GM21381 (cell line): ENCODE results near the gene PTEN.
A peak's percentile ranks its signal among the peaks of the same experiment; 100 is the strongest.
"Not testable (repeated sequence)": the region's sequence is repeated elsewhere in the genome, so short reads cannot be mapped to it uniquely, and the experiment has no call there.

Experiments used
- ATAC-seq: cut with Tn5 transposase; IDR thresholded peaks from one replicate; pipeline ENCODE4 v1.9.1; 2021; ENCODE audit warnings: mild to moderate bottlenecking, moderate library complexity; ENCODE audit not compliant: unreplicated experiment

The PTEN gene

DNA sequence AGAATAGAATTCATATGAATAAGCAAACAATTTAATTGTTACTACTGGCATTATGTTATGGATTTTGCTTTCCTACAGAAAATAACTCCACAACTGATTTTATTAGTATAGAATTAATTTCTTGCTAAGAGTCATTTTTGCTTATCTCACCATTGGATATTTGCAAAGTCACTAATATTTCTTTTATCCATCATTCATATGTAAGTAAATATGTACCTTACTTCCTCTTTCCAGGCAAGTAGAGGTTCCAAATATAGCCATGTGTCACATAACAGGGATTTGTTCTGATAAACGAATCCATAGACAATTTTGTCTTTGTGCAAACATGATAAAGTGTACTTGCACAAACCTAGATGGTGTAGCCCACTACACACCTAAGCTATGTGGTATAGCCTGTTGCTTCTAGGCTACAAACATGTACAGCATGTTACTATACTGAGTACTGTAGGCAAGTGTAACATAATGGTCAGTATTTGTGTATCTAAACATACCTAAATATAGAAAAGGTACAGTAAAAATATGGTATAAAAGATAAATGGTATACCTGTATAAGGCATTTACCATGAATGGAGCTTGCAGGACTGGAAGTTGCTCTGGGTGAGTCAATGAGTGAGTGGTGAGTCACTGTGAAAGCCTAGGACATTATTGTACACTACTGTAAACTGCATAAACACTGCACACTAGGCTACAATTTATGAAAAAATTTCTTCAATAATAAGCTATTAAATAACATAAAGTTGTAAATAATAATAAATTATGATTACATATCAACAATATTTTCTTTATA, 18.4 kb upstream of the PTEN start:
- no peak for ATAC-seq

DNA sequence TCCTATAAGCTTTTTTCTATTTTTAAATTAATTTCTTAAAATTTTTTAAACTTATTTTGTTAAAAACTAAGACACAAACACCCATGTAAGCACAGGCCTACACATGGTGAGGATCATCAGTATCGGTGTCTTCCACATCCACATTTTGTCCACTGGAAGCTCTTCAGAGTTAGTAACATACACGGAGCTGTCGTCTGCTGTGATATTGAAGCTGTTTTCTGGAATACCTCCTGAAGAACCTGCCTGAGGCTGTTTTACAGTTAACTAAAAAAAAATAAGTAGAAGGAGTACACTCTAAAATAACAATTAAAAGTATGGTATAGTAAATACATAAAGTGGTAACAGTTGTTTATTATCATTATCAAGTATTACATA, 17.8 kb upstream of the PTEN start:
- ATAC-seq = no peak

DNA sequence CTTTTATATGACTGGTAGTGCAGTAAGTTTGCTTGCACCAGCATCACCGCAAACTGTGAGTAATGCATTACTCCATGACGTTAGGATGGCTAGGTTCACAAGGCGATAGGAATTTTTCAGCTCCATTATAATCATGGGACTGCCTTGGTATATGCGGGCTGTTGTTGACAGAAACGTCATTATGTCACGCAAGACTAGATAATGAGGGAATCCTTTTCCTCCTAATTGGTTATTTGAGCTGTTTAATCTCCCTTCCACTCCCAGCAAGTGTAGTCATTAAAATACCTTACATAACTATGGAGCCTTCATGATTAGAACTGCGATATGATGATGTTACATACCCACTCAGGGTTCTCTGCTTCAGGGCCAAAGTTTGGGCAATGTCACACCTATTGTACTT, 17.4 kb upstream of the PTEN start:
- ATAC-seq = no peak

DNA sequence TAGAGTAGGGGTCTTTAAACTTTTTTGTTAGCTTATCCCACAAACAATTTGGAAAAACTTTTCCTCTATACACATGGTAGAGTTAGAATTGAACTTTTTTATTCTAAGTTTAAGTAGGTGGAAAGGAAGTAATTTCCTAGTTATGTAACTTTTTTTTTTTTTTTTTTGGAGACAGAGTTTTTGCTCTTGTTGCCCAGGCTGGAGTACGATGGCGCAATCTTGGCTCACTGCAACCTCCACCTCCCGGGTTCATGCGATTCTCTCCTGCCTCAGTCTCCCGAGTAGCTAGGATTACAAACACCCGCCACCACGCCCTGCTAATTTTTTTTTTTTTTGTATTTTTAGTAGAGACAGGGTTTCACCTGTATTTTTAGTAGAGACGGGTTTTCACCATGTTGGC, 16.7 kb upstream of the PTEN start:
- ATAC-seq = not testable (repeated sequence)

DNA sequence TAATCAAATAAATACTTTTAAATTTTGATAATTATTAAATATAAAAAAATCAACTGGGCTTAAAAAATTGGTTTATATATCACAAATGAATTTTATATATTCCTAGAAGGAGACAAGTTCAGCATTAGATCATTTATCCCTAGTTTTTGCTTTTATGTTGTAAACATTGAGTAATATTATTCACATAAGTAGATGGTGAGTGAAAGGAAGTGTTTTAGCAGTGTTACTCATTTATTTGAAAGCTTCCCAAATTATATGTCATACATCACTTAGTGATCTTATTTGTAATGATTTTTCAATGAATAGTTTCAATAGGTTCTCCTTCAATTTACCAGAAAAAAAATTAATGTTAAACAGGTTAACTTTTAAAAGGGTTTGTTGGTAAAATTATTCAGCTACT, 15.9 kb upstream of the PTEN start:
- ATAC-seq = no peak

DNA sequence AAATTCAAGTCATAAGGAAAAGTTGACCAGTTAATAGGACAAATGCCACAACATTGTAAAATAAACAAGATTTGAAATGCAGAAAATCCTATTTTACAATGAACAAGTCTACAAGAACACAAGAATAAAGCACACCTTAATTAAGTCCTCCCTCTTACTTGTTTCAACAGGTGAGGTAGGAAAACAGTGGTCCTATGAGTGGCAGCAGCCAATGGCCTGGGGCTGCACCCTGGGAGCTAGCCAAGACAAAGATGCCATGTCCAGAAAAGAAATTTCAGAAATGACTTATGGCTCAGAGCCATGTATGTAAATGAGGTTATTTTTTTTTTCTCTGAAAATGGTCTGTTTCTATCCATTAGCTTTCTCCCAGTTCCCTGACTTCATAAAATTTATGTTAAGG, 14.4 kb upstream of the PTEN start:
- ATAC-seq = no peak

DNA sequence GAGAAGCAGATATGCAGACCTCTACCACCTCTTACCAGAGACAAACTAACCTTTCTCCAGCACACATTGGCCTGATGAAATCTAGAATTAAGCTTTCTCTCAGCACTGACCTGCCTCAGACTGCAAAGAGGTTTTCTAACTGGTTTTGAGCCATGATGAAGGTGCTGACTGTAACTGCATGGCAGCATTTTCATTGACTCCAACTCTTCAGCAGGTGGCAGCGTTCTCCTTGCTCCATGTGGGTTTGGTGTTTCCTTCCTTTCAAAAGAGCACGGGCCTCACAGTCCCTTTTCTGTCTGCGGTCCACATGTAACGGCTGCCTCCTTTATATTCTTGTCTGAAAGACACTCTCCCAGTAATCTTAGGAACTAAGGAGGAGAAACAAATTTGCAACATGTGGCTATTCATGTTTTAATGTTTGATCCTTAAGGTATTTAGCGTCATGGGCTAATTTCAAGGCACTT, 12.7 kb upstream of the PTEN start:
- ATAC-seq = peak; percentile 52

DNA sequence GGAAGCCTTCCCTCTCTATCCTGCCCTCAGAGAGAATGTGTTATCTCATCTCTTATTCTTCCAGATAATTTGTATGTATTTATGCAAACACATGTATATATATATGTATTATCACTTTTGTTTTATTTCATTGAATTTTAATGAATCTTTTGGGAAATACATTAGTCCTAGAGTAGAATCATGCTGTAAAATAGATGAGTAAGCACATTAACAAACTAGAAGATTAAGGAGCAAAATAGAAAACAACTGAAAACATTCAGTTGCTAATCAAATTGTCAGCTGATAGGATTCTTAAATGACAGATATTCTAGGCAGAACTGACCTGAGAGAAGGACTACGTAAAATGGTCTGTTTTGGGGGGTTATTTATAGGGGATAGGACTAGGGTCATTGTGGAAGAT, 11.3 kb upstream of the PTEN start:
- ATAC-seq = no peak

DNA sequence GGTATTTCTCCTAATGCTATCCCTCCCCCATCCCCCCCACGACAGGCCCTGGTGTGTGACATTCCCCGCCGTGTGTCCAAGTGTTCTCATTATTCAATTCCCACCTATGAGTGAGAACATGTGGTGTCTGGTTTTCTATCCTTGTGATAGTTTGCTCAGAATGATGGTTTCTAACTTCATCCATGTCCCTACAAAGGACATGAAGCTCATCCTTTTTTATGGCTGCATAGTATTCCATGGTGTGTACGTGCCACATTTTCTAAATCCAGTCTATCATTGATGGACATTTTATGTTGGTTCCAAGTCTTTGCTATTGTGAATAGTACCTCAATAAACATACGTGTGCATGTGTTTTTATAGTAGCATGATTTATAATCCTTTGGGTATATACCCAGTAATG, 8.2 kb upstream of the PTEN start:
- not testable (repeated sequence) for ATAC-seq

DNA sequence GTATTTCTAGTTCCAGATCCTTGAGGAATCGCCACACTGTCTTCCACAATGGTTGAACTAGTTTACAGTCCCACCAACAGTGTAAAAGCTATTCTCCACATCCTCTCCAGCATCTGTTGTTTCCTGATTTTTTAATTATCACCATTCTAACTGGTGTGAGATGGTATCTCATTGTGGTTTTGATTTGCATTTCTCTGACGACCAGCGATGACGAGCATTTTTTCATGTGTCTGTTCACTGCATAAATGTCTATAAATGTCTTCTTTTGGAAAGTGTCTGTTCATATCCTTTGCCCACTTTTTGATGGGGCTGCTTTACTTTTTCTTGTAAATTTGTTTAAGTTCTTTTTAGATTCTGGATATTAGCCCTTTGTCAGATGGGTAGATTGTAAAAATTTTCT, 7.8 kb upstream of the PTEN start:
- not testable (repeated sequence) for ATAC-seq

DNA sequence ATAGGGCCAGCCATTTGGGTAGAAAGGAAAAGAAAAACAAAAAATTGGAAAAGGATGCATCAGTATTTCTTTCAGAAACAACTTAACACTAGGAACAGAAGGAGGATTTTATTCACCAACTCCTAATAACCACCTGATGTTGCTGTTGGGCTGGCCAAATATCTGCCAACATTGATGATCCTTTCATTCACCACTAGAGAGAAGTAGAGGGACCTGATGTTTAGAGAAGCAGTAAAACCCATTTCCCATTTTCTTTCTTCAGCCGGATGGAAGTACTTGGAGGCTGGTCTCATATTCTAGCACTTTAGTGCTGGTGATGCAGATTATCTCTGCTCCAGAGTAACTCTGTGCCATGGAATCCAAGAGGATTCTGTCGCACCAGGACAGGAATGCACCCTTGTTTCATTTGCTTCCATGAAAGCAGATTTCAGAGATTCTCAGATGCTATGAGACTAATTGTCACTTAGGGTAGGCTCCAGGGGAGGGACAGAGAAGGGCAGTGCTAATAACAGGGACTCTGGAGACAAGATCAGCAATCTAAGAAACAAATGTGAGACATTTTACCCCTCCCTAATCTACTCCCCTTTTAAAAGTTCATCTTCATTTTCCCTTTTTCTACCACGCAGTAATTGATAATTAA, 3.1 kb upstream of the PTEN start:
- ATAC-seq = no peak

DNA sequence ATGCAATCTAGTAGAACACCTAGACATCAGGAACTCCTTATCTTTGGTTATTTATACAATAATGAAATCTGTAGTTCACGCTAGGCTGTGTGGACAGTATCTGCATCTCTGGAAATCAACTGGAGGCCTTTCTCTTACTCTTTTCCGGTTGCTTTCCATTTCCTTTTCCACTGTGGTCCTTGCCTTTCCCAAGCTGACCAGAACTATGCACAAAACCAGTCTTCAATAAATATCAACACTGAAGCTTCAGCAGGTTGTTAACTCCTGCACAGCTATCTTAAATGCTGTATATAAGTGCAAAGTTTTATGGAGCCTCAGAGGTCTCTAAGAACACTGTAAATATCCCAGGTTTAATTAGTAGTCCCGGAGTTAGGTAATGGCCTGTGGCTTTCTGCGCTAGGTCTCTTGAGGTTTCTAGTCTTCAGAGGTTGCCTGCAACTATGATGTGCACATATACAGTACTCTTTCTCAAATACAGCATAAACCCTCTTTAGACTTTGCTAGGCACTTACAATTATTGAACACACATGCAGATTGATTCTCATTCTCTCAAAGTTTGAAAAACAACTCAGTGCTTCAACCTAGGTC, 2.5 kb upstream of the PTEN start:
- no peak for ATAC-seq

DNA sequence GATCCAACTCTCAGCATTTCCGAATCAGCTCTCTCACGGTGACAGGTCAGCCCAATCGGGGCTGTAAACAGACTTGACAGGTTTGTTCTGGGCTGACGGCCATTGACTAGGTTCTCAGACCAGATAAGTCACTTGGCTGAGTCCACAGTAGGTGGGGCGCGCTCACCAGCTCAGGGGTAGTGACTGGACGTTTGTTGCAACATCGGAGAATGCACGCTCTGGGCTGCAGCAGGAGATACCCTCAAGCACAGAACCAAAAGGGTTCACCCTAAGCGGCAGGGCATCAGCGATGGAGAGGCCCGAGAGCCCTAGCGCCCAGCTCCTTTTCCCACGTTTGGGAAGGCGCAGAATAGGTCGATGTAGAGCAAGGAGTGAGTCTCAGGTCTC, 1.9 kb upstream of the PTEN start:
- peak; percentile 6 for ATAC-seq

DNA sequence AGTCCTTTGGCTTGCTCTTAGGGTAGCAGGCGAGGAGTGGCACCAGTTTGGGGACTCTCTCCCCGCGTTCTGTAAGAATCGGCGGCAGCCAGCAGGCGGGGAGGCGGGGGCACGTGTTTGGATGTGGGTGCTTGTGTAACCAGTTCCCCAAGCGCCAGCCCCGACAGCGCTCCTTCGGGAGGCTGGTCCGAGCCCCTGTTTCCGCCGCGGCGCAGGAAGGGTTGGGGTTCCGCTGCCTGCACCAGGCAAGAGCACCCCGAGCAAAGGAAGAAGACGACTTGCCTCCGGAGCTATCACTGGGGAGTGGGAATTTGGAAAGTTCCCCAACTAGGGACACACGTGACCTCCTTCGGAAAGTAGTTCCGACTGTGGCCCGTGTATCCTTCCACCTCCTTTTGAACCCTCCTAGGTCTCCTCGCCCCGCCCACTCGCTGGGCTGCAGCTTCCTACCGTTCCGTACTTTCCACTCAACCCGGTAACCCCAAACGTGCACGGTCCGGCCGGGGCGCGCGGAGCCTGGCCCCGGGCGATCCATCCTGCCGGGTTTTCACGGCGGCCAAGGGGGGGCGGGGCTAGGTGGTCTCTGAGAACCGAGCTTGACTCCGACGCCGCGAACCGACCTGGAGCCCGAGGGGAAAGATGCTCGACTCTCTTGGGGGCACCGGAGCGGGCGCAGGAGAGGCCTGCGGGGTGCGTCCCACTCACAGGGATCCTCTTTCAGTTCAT, 1.3 kb upstream of the PTEN start:
- ATAC-seq = peak; percentile 52

DNA sequence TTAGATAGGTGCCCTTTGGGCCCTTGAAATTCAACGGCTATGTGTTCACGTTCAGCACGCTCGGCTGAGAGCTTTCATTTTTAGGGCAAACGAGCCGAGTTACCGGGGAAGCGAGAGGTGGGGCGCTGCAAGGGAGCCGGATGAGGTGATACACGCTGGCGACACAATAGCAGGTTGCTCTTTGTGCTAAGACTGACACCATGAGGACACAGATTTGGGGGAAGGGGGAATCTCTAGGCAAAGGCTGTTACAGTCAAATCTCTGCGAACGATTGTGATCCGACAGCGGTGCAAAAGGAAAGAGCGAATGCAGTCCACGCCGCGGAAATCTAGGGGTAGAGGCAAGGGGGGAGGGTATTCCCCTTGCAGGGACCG, 759 bp upstream of the PTEN start:
- ATAC-seq = peak; percentile 7

DNA sequence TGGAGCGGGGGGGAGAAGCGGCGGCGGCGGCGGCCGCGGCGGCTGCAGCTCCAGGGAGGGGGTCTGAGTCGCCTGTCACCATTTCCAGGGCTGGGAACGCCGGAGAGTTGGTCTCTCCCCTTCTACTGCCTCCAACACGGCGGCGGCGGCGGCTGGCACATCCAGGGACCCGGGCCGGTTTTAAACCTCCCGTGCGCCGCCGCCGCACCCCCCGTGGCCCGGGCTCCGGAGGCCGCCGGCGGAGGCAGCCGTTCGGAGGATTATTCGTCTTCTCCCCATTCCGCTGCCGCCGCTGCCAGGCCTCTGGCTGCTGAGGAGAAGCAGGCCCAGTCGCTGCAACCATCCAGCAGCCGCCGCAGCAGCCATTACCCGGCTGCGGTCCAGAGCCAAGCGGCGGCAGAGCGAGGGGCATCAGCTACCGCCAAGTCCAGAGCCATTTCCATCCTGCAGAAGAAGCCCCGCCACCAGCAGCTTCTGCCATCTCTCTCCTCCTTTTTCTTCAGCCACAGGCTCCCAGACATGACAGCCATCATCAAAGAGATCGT, 598 bp downstream of the PTEN start:
- not testable (repeated sequence) for ATAC-seq

DNA sequence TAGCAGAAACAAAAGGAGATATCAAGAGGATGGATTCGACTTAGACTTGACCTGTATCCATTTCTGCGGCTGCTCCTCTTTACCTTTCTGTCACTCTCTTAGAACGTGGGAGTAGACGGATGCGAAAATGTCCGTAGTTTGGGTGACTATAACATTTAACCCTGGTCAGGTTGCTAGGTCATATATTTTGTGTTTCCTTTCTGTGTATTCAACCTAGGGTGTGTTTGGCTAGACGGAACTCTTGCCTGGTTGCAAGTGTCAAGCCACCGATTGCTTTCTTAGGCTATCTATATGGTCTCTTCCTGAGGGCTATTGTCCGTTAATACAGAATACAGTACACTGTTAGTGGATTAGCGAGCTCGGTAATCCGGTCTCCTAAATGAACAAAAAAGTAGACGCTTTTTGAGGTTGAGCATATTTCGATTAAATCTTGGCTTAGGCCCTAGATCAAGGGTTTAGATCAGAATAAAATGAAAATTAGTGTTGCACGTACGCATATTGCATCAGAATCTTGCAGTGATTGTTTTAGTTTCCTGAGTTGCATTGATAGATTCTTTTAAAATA, 1.2 kb downstream of the PTEN start:
- no peak for ATAC-seq

DNA sequence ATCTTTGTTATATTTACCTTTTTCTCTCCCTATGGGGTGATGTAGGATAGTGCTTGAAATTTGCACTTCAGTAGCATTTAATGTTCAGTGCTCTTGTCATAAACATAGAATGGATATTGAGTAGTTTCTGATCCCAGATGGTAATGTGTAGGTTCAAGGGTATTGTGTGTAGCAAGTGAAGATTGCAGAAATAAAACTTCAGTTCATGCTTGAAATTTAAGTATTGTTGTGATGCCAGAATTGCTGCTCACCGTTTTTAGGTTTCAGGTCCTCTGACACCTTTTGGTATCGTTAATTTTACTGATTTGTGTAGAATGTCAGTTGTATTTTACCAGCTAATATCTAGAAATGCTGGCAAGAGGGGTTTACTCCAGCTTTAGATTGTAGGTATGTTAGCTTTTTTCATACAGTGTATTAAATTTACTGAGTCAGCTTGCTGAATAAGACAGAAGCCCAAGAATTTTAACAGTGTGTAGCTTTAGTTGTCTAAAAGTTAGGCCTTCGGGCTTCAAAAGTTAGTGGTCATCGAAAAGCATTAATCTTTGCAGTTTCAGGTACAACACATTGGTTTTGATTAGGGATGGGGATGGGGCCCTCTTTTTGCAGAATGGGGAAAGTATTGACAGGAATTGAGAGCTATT, 1.9 kb downstream of the PTEN start:
- ATAC-seq = no peak

DNA sequence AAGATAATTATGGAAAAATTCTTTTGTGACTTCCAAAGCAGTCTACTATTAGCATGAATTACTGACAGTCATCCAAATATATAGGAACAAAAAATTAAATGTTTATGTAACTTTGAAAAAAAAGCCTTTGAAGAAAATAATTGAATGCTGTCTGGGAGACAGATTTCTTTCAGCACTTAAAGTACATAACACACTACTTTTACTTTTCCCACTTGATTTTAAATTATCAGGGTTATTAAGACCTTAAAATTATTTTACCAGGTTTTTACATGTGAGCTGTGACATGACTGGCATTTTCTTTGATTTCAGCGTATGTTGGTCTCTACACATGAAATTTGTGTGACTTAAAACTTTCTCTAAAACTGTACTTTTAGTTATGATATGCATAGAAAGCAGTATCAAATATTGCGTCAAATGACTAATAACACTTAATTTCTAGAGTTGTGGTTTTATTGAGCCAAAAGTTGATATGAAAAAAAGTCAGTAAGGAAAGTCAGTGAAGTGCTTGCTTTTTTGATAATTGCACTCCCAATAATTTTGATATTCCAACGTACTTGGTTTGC, 3.1 kb downstream of the PTEN start:
- no peak for ATAC-seq

DNA sequence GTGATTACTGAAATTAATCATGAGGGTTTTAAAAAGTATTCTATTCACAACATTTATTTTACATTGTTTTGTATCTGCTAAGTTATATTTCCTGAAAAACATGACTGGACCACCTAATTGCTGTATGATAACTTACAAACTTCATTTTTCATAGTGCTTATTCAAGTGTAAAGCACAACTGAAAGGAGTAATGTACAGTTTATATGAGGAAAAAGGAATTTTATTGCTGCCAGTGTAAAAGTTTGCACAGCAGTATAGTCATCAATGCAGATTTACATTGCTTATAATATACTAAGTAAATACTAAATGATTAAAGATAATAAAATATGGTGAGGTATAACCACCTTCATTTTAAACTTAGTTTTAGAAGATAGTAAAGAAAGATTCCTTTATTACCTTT, 4.0 kb downstream of the PTEN start:
- ATAC-seq = no peak
